ENCODE results near the gene PTPRJ.
"Not testable (repeated sequence)": the region's sequence is repeated elsewhere in the genome, so short reads cannot be mapped to it uniquely, and the experiment has no call there.

PTPRJ gene

DNA sequence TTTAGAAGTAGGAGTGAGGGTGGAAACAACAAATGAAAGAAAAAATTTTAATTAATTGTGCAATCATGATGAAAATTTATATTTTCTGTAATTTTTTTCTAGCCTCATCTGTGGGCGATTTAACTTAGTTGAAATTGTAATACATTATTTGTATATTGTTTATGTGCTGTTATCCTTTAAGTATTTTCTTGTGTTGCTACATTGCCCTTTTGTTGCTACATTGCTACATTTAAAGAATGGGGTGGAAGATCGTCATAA is 130.1 kb downstream of the PTPRJ start:
- DNase-seq: no peak

GRCh38 chr11:48111891-48112290 is 131.5 kb downstream of the PTPRJ start:
- no peak for DNase-seq

DNA sequence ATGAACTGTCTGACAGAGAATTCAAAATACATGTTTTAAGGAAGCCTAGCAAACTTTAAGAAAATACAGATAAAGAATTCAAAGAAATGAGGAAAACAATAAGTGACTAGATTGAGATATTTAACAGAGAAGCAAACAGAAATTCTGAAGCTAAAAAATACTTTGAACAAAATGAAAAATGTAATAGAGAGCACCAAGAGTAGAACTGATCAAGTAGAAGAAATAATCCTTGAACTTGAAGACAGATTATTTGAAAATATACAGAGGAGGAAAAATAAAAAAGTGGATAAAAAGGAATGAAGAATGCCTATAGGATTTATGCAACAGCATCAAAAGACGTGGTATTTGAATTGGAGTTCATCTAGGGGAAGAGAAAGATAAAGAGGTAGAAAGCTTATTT is 134.4 kb downstream of the PTPRJ start:
- no peak for DNase-seq

GRCh38 chr11:48116437-48117228 is 136.3 kb downstream of the PTPRJ start:
- DNase-seq: no peak

DNA sequence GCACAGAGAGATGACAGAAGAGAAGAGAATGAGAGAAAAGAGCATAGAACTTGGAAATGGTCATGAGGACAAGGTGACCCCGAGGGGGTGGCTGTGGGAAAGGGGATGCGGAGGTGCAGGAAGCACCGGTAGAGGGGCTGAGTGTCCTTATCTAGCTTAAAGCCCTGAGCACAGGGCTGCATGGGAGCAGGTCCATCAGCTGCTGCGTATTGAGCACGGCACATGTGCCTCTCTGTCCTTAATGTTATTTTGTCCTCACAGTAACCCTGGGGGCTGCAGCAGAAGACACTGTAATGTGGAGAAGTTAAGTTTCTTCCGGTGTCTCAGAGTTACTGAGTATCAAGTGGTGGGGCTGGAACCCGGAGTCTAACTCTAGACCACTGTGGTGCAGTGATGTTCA is 141.9 kb downstream of the PTPRJ start:
- no peak for DNase-seq

- no peak for DNase-seq
Observed at GRCh38 chr11:48122656-48123055, 142.3 kb downstream of the PTPRJ start.

- DNase-seq: no peak
Observed at GRCh38 chr11:48123254-48123875, 143.0 kb downstream of the PTPRJ start.

GRCh38 chr11:48123934-48124755 is 143.8 kb downstream of the PTPRJ start:
- no peak for DNase-seq

DNA sequence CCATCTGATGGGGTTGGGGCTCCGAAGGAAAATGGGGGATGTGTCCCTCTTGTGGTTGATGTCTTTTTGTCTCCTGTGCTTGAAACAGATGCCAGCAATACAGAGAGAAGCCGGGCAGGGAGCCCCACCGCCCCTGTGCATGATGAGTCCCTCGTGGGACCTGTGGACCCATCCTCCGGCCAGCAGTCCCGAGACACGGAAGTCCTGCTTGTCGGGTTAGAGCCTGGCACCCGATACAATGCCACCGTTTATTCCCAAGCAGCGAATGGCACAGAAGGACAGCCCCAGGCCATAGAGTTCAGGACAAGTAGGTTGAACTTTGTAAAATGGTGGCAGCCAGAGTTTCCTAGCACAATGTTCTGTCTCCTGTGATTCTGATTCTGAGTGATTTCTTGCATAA is 144.5 kb downstream of the PTPRJ start:
- no peak for DNase-seq

- no peak for DNase-seq
Observed at GRCh38 chr11:48125866-48126265, 145.5 kb downstream of the PTPRJ start.

DNA sequence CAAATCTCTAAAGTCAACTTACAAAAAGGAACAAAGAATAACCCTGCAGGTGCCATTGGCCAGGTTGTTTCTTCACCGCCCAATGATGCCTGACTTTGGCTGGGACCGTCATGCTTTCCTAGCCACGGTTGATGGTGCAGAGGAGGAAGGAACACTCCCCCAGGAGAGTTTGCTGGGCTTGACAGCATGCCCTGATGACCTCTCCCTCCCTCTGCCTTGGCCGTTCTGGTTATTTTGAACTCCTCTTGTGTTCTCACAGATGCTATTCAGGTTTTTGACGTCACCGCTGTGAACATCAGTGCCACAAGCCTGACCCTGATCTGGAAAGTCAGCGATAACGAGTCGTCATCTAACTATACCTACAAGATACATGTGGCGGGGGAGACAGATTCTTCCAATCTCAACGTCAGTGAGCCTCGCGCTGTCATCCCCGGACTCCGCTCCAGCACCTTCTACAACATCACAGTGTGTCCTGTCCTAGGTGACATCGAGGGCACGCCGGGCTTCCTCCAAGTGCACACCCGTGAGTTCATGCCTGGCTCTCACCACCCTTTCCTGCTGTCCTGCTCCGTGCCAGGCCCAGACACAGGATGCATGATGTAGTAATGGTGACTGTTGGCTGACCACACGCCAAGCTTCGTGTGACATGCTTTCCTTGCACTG is 147.3 kb downstream of the PTPRJ start:
- DNase-seq: no peak

DNA sequence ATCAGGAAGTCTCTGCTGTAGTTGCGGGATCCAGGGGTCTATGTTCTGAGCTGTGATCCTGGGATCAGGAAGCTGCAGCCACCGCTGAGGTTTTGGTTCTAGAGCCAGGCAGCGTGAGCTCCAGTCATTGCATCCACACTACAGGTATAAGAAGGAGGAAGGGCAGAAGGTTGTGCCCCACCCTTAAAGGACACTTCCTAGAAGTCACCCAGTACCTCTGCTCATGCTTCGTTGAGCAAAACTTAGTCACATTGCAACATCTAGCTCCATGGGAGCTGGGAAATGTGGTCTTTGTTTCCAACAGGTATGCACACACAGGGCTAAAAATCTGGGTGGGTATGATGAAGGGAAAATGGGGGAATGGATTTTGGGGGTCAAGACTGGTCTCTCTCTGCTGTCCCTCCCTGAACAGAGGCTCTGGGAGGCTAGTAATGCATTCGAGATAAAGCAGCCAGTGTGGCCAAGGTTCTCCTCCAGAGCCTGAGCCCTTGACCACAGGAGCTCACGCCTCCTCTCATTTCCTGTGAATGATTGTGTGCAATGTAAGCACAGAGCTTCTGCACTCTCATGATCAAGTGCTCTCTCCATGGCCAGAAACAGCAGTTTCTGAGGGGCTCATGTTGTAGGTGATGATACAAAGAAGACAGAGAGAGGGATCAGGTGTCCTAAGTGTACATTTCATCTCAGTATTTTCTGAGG is 149.5 kb downstream of the PTPRJ start:
- DNase-seq: no peak

GRCh38 chr11:48134221-48134922 is 154.0 kb downstream of the PTPRJ start:
- no peak for DNase-seq

GRCh38 chr11:48138222-48138621 is 157.9 kb downstream of the PTPRJ start:
- DNase-seq: no peak

- DNase-seq: not testable (repeated sequence)
Observed at GRCh38 chr11:48139896-48140295, 159.5 kb downstream of the PTPRJ start.

DNA sequence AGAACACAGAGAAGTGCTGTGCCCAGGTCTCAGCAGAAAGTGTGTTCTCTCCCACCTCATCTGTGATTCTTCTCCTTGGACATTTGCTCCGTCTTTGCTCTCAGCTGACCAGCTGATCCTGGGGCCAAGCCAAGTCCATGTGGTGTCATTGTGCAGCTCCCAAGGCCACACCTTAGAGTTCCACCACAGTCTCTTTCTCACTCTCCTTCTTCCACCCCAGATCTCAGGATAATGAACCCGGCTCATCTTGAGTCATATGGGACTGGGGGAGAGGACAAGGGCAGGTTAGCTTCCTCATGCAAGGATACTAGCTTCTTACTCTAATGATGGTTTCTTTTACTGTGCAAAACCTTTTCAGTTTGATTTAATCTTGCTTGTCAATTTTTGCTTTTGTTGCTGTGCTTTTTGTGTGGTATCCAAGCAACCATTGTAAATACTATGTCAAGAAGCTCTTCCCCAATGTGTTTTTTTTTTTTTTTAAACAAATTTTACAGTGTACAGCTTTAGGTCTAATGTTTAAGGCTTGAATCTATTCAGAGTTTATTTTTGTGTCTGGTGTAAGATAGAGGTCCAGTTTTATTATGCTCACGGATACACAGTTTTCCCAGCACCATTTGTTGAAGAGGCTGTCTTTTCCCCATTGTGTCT is 161.2 kb downstream of the PTPRJ start:
- DNase-seq: no peak

- DNase-seq: no peak
Observed at GRCh38 chr11:48142889-48143288, 162.5 kb downstream of the PTPRJ start.

DNA sequence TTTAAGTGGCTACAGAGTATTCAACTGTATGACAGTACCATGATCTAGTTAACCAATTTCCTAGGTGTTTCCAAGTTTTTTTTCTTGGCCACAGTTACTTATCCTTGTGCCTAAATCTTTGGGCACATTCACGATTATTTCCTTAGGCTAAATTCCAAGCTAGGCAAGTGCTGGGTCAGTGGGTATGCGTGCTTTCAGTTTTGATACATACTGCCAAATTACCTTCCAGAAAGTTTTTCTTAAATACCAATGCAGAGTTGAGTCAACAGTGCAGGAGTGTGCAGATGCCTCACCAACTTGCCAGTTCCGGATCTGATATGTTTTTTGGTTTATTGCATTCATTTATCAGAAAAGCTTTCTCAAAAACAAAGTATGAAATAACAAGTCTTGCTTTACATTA is 168.4 kb downstream of the PTPRJ start:
- DNase-seq: no peak

DNA sequence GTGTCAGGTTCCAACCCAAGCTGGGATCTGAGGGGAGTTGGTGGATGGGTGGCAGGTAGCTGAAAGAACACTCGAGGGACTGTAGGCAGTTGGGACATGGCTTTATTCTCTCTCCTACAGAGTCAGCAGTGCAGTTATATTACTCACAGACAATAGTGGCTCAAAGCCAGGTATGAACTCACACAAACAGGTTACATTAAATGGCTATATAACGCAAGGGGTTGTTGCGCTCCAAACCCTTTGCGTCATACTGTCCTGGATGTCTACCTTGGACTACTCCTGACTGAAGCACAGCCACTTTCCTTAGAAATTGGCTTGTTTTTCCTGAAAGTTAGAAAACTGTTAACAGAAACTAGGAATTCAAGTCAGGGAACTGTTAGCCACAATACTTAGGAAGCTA is 169.9 kb downstream of the PTPRJ start:
- no peak for DNase-seq

GRCh38 chr11:48154151-48154550 is 173.8 kb downstream of the PTPRJ start:
- DNase-seq: no peak

Data from amygdala (tissue), 56 donors.